GM12873 (cell line): ENCODE results near the gene FAP.

ENCODE experiments used
- CTCF ChIP-seq: IDR thresholded peaks from 2 replicates; pipeline ENCODE4 v1.5.1; 2012; ENCODE audit warnings: low read depth, mild to moderate bottlenecking, moderate library complexity, low read length, control low read depth; ENCODE audit not compliant: insufficient read depth; ENCODE audit errors: missing control alignments

Gene FAP

GRCh38 chr2:162188451-162188850 is 54.8 kb downstream of the FAP start:
- TF ChIP-seq CTCF: no peak

DNA sequence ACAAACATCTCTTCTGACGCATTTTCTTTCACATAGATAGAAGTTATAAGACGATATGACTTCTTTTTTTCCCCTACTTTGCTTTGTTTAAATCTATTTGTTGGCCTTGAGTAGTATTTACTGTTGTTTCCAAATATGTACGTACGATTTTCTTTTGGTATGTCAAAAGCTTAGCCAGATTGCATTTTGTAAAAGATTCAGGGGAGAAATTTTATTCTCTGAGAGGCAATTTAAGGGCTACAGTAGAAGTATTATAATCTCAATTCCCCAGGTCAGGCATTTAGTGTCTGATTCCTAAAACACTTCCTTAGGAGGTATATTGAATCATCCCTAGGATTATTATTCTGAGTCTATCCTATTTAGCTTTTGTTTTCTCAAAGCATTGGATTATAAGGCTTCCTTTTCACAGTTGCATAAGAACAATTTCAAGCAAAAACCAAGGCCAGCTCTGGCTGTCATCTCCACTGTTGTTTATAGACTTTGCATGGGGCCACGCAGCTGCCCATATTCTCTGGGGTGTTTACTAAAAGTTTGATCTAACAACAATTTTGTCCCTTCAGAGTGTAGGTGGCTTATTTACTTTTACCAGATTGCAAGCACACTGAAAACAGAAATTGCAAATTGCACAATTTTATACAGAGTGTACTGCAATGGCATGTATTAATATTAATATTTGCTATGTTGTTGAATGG is 57.6 kb downstream of the FAP start:
- TF ChIP-seq CTCF: no peak

GRCh38 chr2:162184821-162185450 is 58.3 kb downstream of the FAP start:
- no peak for TF ChIP-seq CTCF

- TF ChIP-seq CTCF: no peak
Observed at GRCh38 chr2:162184359-162184758, 58.9 kb downstream of the FAP start.

GRCh38 chr2:162182395-162182794 is 60.9 kb downstream of the FAP start:
- no peak for TF ChIP-seq CTCF

DNA sequence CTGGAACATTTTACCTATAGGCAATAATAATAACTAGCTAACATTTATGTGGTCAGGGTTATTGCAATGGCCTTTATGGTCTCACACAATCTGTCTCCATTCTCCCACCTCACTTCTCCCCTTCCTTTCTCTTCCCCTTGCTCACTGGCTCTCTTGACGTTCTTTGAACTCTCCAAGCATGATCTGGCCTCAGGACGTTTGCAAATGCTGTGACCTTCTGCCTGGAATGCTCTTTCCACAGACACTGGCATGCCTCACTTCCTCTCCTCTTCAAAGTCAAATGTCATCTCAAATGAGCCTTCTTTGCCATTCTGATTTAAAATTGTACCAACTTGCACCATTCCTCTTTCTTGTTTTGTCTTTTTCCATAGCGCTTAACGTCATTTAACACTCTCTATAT is 65.9 kb downstream of the FAP start:
- TF ChIP-seq CTCF: no peak

DNA sequence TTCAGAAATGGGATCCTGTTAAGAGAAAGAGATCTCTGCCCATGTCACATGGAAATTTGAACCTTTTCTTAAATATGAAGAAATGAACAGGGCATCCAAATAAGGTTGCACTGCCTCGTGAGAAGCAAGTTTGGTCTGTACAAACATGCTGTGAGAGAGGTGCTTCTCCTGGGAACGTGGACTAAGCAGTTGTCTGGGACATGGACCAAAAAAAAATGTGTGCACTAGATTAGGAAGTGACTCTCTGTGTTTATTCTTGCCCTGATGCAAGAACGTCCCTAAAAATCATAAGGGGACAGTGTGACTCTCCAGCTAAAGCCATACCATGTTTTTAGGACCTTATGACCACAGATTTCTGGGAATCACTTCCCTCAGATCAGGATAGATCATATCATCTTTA is 67.5 kb downstream of the FAP start:
- TF ChIP-seq CTCF: no peak
